Measurements from ENCODE around the gene HID1.
"Not testable (repeated sequence)": the region's sequence is repeated elsewhere in the genome, so short reads cannot be mapped to it uniquely, and the experiment has no call there.

Gene HID1

DNA sequence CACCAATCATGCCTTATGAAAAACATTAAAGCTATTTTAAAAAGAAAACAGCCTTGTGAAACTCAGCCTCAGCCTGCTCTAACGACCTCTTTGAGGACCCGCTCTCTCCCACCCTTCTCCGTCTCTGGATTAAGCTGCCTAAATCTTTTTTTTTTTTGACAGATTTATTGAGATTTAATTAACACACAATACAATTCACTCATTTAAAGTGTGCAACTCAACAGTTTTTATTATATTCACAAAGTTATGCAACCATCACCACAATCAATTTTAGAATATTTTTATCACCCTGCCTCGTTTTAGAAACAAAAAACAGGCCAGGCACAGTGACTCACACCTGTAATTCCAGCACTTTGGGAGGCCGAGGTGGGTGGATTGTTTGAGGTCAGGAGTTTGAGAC, 23.3 kb upstream of the HID1 start:
- DNase-seq: no peak

DNA sequence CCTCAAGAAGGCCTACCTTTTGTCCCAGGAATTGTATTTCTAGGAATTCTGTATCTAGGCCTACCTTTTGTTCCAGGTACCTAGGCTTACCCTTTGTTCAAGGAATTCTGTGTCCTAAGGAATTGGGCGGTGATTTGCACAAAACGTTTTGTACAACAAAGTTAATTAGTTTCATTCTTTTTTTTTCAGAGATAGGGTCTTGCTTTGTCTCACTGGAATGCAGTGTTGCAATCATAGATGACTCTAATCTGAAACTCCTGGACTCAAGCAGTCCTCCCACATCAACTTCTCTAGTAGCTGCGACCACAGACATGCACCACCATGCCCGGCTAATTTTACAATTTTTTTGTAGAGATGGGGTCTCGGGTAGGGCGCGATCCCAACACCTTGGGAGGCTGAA, 21.9 kb upstream of the HID1 start:
- no peak for DNase-seq

DNA sequence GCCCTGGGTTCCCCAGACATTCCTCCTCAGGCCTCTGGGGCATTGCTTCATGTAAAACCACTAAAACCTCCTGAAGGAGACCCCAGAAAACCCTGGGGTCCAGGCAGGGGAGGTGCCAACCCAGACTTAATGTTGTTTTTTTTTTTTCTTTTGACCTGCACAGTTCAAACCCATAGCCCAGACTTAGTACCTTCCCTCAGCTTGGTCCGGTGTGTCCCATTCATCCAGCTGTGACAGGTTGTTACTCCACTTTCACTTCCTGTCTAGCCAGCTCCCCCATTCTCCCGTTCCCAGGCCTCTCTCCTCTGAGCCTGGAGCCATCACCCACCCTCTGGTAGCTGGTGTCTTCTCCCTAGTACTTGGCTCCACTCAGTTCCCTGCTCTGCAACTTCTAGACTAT, 19.7 kb upstream of the HID1 start:
- DNase-seq: no peak

DNA sequence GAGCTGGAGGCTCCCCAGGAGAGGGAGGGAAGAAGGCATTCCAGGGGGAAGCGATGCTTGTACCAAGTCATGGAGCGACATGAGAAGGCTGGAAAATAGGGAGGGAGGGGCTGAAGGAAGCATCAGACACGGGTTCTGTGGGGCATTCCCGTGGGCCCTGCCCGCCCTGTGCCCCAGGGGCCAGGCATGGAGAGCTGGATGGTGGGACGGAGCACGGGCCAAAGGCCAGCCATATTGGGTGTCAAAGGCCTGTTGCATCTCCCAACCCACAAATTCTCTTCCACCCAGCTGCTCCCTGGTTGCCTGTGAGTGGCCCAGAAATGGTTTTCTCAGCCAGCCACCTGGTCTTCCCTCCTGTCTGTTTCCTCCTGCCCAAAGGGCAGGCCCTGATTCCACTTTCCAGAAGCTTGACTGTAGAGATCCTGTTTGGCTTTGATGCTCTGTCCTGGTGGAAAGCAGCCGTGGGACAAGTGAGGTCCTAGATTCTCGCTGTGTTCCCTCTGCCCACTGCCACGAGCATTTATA, 18.1 kb upstream of the HID1 start:
- no peak for DNase-seq

DNA sequence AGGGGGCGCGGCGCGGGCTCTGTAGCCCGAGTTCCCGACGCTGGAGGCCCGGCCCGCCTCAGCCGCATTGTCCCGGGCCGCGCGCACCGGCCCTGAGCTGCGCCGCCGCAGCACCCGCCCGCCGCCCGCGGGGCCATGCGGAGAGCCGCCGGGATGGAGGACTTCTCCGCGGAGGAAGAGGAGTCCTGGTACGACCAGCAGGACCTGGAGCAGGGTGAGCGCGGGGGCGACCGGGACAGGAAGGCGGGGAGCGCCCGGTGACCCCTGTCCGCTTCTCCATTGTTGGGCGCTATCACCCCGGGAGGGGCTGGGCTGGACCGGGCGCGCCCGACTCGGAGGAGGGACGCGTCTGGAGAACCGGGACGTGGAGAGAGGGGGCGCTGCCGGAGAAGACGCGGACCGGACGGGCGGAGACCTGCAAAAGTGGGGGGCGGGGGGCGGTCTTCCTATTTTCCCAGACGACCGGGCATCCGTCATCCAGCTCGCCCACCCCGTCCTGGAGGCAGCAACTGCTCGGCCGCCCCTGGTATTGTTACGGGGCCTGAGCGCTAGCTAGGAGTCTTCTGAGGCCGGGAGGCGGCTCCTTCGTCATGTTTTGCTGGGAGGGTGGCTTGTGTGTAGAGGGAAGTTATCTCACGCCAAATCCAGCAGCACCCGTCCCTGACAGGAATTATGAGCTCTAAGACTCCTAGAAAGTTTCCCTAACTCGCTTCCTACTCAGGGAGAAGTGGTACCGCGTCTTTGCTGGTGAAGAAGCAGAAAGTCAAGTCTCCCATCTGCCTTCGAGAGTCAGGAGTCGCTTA, 15.6 kb upstream of the HID1 start:
- peak; percentile 46 for DNase-seq

DNA sequence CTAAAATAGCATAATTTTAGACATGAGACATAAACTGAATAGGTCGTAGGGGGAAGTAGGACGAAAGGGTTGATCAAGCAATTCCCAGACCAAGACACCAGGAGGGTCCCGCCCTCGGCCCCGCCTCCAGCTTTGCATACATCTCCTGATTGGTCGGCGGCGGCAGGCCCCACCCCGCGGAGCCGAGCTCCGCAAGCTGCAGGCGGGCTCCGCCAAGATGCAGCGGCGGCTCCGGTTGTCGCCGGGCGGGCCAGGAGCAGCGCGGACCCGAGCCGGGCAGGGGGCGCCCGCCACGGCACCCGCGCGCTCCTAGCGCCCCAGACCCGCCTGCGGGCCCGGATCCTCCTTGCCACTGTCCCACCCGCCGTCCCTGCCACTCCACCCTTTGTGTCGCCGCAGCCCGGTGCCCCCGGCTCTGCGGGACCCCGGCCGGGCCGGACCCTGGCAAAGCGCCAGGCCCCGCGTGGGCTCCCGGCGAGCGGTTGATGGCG, 14.9 kb upstream of the HID1 start, which contains the start of gene CDR2L:
TSS of gene CDR2L (plus strand) at position 215 of the 491 bp plus-strand sequence. CDS start 412 bp downstream, outside the sequence.
- peak; percentile 97 for DNase-seq

DNA sequence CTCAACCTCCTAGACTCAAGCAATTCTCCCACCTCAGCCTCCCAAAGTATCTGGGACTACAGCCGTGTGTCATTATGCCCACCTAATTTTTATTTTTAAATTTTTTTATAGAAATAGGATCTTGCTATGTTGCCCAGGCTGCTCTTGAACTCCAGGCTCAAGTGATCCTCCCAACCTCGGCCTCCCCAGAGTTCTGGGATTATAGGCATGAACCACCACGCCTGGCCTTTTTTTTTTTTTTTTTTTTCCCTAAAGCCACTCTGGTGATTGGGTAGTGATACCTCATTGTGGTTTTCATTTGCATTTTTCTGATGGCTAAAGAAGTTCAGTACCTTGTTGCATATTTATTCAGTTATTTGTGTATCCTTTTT, 13.6 kb upstream of the HID1 start:
- no peak for DNase-seq

DNA sequence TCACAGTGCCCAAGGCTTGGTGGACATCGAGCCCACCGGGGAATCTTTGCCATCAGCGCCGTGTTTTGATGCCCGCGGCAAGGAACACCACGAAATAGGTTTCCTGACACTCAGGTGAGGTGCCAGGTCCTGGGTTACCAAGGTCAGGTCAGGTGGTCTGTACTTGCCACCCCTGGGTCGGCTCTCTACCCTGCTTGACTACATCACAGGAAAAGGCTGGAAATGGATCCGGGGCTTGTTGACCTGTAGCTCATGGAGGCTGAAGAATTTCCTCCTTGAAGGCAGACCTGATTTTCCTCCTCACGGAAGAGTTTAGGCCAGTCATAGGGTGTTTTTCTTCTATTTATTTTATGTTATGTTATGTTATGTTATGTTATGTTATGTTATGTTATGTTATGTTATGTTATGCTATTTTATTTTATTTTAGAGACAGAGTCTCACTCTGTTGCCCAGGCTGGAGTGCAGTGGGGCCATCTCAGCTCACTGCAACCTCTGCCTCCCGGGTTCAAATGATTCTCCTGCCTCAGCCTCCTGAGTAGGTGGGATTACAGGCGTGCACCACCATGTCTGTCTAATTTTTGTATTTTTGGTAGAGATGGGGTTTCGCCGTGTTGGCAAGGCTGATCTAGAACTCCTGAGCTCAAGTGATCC, 10.2 kb upstream of the HID1 start:
- not testable (repeated sequence) for DNase-seq

DNA sequence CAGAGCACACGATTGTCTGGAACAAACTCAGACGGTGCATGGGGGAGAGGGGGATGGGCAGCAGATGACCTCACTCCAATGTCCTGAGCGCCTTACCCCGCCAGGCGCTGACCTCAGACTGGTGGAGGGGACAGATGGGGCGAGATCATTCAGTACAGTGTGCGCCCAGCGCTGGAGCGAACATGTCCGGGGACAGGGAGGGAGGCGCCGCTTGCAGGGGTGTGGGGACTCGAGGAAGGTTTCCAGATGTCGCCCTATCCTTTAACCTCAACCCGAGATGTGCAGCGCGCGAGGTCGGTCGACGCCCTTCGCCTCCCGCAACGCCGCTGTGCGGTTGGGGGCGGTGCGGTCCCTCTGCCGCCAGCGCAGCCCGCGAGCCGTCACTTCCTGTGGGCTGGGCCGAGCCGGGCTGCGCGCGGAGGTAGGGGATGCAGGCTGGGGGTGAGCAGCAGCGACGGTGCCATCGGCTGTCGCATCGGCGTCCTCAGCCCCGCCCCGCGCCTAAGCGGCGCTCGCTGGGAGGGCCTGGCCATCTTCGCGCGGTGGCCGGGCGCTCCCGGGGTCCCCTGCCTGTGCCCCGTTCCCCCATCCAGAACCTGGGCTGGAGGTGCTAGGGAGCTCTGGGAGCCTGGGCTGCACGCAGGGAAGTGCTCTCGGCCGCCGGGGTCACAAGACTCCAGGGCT, 9.6 kb upstream of the HID1 start:
- DNase-seq: peak; percentile 74

DNA sequence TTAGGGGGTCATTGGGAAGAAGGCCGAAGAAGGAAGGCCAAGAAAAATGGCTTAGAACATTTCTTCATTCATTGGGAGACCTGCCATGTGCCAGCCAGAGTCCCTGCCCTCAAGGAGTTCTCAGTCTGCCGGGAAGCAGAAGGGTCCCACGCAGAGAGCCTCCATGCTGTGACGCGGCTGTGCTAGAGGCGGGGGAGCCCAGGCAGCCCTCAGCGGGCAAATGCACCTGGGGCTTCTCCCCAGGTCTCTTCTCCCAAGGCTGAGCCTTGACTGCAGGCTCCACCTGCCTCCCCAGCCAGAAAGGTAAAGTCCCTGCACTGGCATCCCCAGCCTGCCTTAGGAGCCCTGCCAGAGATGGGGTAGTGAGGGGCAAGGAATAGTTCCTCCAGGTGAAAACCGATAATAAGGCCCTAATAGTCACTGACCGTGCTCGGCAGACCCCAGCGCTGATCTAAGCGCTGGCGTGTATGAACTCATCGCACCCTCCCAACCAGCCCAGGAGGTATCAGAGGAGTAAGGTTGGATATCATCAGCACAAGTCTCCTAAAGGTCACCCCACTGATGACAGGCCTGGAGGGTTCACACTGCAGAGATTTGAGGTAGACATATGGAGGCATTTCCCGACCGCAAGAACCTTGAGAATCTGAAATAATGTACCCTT, 8.9 kb upstream of the HID1 start:
- no peak for DNase-seq

DNA sequence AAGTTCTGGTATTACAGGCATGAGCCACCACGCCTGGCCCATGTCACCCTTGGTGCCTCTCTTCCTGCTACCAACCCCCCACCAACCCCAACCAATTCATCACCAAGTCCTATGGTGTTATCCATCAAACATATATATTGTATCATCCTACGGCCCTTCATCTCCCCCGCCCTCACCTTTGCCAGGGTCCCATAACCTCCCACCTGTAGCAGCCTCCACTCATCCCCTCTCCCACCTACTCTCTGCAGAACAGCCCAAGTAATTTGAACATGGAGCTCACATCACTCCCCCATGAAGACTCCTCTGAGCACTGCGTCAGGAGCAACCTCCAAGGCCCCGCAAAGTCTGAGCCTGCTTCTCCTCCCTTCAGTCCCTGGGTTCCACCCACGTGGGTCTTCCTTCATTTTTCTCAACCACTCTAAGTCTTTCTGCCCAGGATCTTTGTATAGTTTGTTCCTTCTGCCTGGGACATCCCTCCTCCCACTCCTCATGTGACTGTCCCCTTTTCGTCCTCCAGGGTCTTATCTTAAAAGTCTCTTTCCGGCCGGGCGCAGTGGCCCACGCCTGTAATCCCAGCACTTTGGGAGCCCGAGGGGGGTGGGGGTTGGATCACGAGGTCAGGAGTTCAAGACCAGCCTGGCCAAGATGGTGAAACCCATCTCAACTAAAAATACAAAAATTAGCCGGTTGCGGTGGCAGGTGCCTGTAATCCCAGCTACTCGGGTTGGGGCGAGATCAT, 7.0 kb upstream of the HID1 start:
- DNase-seq: no peak

DNA sequence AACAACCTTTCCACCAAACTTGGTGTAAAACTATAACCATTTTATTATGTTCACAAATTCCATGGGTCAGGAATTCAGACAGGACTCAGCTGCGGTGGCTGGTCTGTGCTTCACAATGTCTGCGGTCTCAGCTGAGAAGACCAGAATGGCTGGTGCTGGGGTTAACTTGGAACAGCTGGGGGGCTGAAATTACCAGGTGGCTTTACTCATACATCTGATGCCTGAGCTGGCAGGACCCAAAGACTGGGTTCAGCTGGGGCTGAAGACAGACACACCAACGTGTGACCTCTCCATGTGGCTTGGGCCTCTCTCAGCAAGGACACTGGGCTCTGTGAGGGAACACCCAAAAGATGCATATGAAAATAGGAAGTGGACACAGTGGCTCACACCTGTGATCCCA, 5.7 kb upstream of the HID1 start:
- no peak for DNase-seq

DNA sequence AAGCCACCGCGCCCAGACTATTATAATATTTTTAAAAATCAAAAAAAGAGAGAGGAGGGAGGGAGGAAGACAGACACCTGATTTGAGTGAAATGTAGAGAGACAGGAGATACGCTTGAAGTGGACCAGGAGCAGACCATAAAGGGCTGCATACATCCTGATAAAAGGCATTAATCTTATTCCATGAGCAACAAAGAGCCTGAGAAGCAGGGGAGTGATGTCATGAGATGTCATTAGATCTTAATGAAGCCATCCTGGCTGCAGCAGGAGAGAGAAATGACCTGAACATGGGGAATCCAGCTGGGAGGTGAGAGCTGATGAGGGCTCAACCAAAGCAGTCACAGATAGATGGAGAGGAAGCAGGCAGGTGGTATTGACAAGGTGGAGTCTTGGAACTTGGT, 5.2 kb upstream of the HID1 start:
- no peak for DNase-seq

DNA sequence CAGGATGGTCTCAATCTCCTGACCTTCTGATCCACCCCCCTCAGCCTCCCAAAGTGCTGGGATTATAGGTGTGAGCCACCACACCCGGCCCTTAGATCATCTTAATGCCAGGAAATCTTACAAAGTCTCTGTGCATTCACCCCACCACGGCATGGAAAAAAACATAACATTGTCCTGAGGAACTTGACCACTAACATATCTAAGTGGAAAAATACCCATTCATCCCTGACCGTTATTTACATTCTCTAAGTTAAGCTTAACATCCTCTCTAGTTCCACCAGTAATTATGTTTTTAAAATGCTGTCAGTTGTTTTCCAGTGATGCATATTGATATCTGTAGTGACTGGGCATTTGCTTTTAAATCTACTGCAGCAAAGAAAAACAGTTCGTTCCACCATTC, 3.4 kb upstream of the HID1 start:
- DNase-seq: no peak

DNA sequence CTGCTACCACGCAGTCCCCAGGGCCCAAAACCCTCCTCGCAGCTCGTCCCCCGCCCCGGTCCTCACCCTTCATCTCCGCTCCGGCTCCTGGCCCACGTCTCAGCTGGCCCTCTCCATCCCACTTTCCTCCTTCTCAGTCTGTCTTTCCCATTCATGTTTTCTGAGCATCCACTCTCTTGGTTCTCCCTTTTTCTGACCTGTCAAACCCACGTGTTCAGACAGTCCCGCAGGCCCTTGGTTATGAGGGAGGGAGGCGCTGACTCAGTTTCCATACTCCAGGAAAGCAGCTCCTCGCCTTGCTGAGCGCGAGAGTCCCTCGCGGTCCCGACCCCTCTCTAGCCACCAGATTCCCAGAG, 392 bp upstream of the HID1 start:
- DNase-seq: no peak

DNA sequence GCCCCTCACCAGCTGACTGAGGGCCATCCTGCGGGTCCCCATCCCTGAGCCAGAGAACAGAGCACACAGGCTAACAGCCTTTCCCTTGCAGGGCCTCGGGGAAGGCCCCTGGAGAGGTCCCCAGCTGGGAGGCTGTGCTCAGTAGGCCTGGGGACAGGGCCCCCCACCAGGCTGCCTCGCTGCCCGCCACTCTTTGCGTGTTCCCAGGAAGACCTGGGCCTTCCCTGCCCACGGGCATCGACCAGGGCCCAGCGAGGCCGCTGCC, 785 bp downstream of the HID1 start:
- no peak for DNase-seq

DNA sequence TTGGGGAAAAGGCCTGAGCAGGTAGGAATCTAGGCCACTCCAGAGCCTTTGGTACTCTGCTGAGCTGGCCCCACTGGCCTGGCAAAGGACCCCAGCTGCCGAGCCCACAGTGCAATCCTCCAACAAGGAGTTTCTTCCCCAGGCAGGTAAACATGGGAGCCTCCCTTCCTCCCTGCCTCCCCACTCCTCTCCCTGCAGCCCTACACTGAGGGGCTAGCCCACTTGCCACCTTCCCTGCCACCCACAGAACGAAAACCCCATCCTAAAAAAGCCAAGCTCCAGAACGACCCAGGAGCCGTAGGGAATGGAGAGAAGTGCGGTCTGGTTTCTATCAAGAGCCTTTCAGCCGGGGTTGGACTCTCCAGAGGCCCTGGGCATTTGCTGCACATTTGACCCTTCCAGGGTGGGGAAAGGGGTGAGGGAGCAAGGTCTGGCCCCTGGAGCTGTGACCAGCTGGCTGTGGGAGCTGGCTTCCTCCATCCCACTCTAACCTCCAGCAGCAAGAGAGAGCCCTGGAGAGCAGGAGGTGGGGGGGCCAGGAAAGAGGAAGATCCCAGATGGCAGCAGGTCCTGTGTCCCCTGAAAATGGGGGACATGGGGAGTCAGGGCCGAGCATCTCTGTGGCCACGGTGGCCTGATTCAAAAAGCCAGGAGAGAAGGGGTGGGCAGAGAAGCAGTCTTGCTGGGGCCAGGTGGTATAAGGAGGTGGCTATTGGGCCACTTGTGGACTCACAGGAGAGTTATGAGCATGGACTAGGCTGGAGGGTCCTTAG, 1.3 kb downstream of the HID1 start:
- DNase-seq: no peak

DNA sequence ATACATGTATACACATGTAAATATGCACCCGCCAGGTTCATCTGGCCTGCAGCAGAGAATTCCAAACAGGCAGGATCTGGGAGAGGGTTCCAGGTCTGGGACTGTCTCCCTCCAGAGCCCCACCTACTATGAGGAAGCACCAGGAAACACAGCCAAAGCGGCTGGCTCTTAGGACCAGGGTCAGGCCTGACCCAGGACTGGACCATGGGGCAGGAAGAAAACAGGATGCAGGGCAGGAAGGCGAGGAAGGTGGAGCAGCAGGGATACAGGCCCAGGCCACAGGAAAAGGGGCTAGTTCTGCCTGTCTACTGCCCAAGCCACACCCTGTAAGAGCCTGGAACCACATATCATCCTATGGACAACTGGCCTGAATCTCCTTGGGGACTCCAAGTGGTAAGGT, 2.2 kb downstream of the HID1 start:
- DNase-seq: no peak

DNA sequence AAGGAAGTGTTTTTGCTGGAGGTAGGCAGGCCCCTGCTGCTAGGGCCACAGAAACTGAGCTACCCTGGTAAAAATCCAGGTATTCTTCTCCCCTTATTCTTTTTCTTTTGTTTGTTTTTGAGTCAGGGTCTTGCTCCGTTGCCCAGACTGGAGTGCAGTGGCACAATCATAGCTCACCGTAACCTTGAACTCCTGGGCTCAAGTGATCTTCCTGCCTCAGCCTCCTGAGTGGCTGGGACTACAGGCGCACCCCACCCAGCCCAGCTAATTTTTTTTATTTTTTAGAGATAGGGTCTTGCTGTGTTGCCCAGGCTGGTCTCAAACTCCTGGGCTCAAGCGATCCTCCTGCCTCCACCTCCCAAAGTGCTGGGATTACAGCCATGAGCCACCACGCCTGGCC, 3.1 kb downstream of the HID1 start:
- DNase-seq: not testable (repeated sequence)

DNA sequence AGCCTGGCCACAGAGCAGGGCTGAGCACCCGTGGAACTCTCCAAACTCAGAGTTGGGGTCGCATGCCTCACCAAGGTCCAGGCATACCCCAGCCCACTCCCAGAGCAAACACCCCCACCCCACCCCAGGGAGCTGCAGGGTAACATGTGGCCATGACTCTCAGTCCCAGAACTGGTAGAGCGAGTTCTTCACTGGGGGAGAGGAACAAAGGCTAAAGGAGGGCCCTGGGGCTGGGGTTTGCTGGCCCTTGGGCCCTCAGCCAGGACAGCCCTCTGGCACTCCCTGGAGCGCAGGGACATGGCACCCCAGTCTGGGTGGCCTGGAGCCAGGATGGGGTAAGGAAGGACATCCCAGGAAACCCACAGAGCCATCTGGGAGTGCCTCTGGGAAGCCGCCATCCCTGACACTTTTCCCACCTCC, 4.2 kb downstream of the HID1 start:
- DNase-seq: no peak

DNA sequence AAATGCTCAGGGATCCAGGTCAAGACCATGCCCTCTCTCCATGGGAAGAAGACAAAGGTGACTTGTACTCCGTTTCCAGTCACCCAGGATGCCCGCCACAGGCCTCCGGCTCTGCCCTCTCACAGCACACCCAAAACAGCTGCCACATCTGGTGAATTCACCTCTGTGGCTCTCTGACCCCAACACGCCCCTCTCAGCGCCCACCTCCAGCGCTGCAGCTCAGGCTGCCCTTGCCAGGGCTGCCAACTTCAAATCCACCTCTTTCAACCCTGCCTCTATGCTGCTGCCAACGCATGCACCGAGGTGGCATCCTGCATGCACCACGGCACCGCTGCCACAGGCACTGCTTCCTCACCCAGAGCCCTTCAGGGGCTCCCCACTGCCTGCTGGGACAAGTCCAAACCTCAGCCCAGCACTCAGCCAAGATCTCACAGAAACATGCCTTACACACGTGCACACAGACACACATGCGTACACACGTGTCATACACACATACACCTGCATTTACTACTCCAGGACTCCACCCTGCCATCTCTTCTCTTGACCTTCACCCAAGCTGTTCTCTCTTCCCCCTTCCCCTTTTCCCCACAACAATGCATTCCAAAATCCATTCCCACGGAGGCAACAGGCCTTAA, 7.5 kb downstream of the HID1 start:
- DNase-seq: no peak

Measured in hematopoietic multipotent progenitor cell treated with erythropoietin and hydrocortisone succinate and interleukin-3 and kit ligand, for 4 days (in vitro differentiated cells).